Neural progenitor cell (in vitro differentiated cells): ENCODE measurements around the gene PDLIM5. TPM values are rescaled to one million over a fixed set of nuclear protein-coding genes. Genes with fewer than 3 reads are reported as not detected.

ENCODE experiments used
- DNase-seq: peaks from one replicate; pipeline ENCODE4 v3.0.0-alpha.2; 2016; ENCODE audit warnings: low spot score
- H2AFZ ChIP-seq: fragments of 200-600 bp; sonication (generic); replicated peaks from 2 replicates; pipeline ENCODE4 v1.6.1; 2016; ENCODE audit warnings: antibody characterized with exemption
- H3F3A ChIP-seq: fragments of 200-600 bp; sonication (generic); 2 replicates; pipeline ENCODE4 v1.6.1; 2016; ENCODE audit warnings: antibody characterized with exemption, low read depth
- H3K27ac ChIP-seq: fragments of 200-600 bp; sonication (generic); 2 replicates; pipeline ENCODE4 v1.5.1; 2016; ENCODE audit warnings: mild to moderate bottlenecking
- H3K27me3 ChIP-seq: fragments of 200-600 bp; sonication (generic); 2 replicates; pipeline ENCODE4 v1.6.1; 2016; ENCODE audit warnings: mild to moderate bottlenecking, moderate library complexity
- H3K36me3 ChIP-seq: fragments of 200-600 bp; sonication (generic); 2 replicates; pipeline ENCODE4 v1.5.1; 2016
- H3K4me1 ChIP-seq: fragments of 200-600 bp; sonication (generic); 2 replicates; pipeline ENCODE4 v1.6.1; 2016; ENCODE audit warnings: mixed run types
- H3K4me2 ChIP-seq: fragments of 200-600 bp; sonication (generic); 2 replicates; pipeline ENCODE4 v1.6.1; 2016
- H3K4me3 ChIP-seq: fragments of 200-600 bp; sonication (generic); 2 replicates; pipeline ENCODE4 v1.5.1; 2016
- H3K79me2 ChIP-seq: fragments of 200-600 bp; sonication (generic); 2 replicates; pipeline ENCODE4 v1.6.1; 2016; ENCODE audit warnings: low read depth
- H3K9ac ChIP-seq: fragments of 200-600 bp; sonication (generic); 2 replicates; pipeline ENCODE4 v1.6.1; 2016
- H3K9me3 ChIP-seq: fragments of 200-600 bp; sonication (generic); 2 replicates; pipeline ENCODE4 v1.5.1; 2016; ENCODE audit warnings: low read depth
- H4K20me1 ChIP-seq: fragments of 200-600 bp; sonication (generic); 2 replicates; pipeline ENCODE4 v1.6.1; 2016; ENCODE audit warnings: low read depth
- H3K27ac Mint-ChIP-seq: 3 replicates; pipeline ENCODE4 v1.8.0; 2021; ENCODE audit warnings: mixed read lengths
- H3K27me3 Mint-ChIP-seq: 2 replicates; pipeline ENCODE4 v1.8.0; 2022; ENCODE audit warnings: low read depth, mild to moderate bottlenecking, inconsistent platforms, moderate library complexity, mixed read lengths; ENCODE audit not compliant: insufficient read depth
- H3K36me3 Mint-ChIP-seq: 3 replicates; pipeline ENCODE4 v1.8.0; 2021; ENCODE audit warnings: mixed read lengths
- H3K4me1 Mint-ChIP-seq: 3 replicates; pipeline ENCODE4 v1.8.0; 2021; ENCODE audit warnings: mixed read lengths
- H3K4me3 Mint-ChIP-seq: 3 replicates; pipeline ENCODE4 v1.8.0; 2021; ENCODE audit warnings: mild to moderate bottlenecking, moderate library complexity, mixed read lengths
- H3K9me3 Mint-ChIP-seq: 3 replicates; pipeline ENCODE4 v1.8.0; 2020; ENCODE audit warnings: mixed read lengths
- CTCF ChIP-seq: fragments of 200-600 bp; sonication (generic); IDR thresholded peaks from 2 replicates; pipeline ENCODE4 v1.5.1; 2017; ENCODE audit warnings: antibody characterized with exemption, mild to moderate bottlenecking
- EZH2 ChIP-seq: fragments of 200-600 bp; sonication (generic); IDR thresholded peaks from 2 replicates; pipeline ENCODE4 v1.6.1; 2017; ENCODE audit warnings: antibody characterized with exemption, mild to moderate bottlenecking, moderate library complexity
- EZH2phosphoT487 ChIP-seq: fragments of 200-600 bp; sonication (generic); IDR thresholded peaks from 2 replicates; pipeline ENCODE4 v1.6.1; 2017; ENCODE audit warnings: antibody characterized with exemption
- total RNA-seq: library from RNA; depleted of rRNA; stranded (reverse); fragments of >200 nt; gene quantifications from 2 replicates; pipeline ENCODE4 v1.2.3, GENCODE V29; 2015; ENCODE audit warnings: low replicate concordance

PDLIM5 gene
- total RNA-seq, 1 donor from 2014 or later = 68.4 TPM

GRCh38 chr4:94441838-94442237, 9.9 kb upstream of the PDLIM5 start:
- H3K27ac ChIP-seq = no peak overlapping the region
- H2AFZ ChIP-seq = no peak overlapping the region
- Mint-ChIP-seq H3K27me3 (no peaks in the 10 kb centered on the region), H3K27ac (no peak overlapping the region), H3K4me3 (no peak overlapping the region), H3K9me3 (no peaks in the 10 kb centered on the region), H3K36me3 (no peaks in the 10 kb centered on the region), H3K4me1 (no peaks in the 10 kb centered on the region)
- no peaks in the 10 kb centered on the region for H3K36me3 ChIP-seq
- H3K9me3 ChIP-seq = no peaks in the 10 kb centered on the region
- H3K9ac ChIP-seq = no peak overlapping the region
- no peak for DNase-seq
- TF ChIP-seq EZH2phosphoT487 (no peak), EZH2 (no peak), CTCF (no peak)
- H3K4me1 ChIP-seq = no peaks in the 10 kb centered on the region
- H4K20me1 ChIP-seq = no peaks in the 10 kb centered on the region
- H3F3A ChIP-seq = no peaks in the 10 kb centered on the region
- H3K79me2 ChIP-seq = no peaks in the 10 kb centered on the region
- no peak overlapping the region for H3K4me3 ChIP-seq
- H3K27me3 ChIP-seq = no peaks in the 10 kb centered on the region
- H3K4me2 ChIP-seq = no peak overlapping the region

- Histone ChIP-seq H2AFZ (peak overlapping the region; percentile 22), H3K36me3 (no peaks in the 10 kb centered on the region), H3K79me2 (no peaks in the 10 kb centered on the region), H3K9ac (no peak overlapping the region), H3K4me1 (no peaks in the 10 kb centered on the region), H4K20me1 (no peaks in the 10 kb centered on the region), H3K4me2 (no peak overlapping the region), H3K4me3 (no peak overlapping the region), H3K9me3 (no peaks in the 10 kb centered on the region), H3K27me3 (no peaks in the 10 kb centered on the region), H3F3A (no peaks in the 10 kb centered on the region), H3K27ac (no peak overlapping the region)
- Mint-ChIP-seq H3K36me3 (no peaks in the 10 kb centered on the region), H3K4me3 (no peak overlapping the region), H3K4me1 (no peaks in the 10 kb centered on the region), H3K27ac (no peak overlapping the region), H3K9me3 (no peaks in the 10 kb centered on the region), H3K27me3 (no peaks in the 10 kb centered on the region)
- no peak for TF ChIP-seq EZH2phosphoT487
- TF ChIP-seq EZH2 = no peak
- no peak for TF ChIP-seq CTCF
- no peak for DNase-seq
These were observed 9.5 kb upstream of the PDLIM5 start for GRCh38 chr4:94442251-94442650.

- Histone ChIP-seq H3K9ac (no peak overlapping the region), H3K9me3 (no peaks in the 10 kb centered on the region), H2AFZ (no peak overlapping the region), H3K27ac (no peak overlapping the region), H3K4me1 (no peaks in the 10 kb centered on the region), H3F3A (no peaks in the 10 kb centered on the region), H3K79me2 (no peaks in the 10 kb centered on the region), H3K27me3 (peaks cover 12% of the 10 kb centered on the region), H3K4me3 (no peak overlapping the region), H4K20me1 (no peaks in the 10 kb centered on the region), H3K36me3 (no peaks in the 10 kb centered on the region), H3K4me2 (no peak overlapping the region)
- TF ChIP-seq CTCF (no peak), EZH2 (no peak), EZH2phosphoT487 (no peak)
- peaks cover 3% of the 10 kb centered on the region for H3K27me3 Mint-ChIP-seq
- peaks cover 5% of the 10 kb centered on the region for H3K4me1 Mint-ChIP-seq
- no peaks in the 10 kb centered on the region for H3K36me3 Mint-ChIP-seq
- H3K4me3 Mint-ChIP-seq = no peak overlapping the region
- no peaks in the 10 kb centered on the region for H3K9me3 Mint-ChIP-seq
- no peak overlapping the region for H3K27ac Mint-ChIP-seq
- no peak for DNase-seq
These were observed 5.4 kb upstream of the PDLIM5 start for GRCh38 chr4:94446386-94446785.
